Liver (tissue), 2 donors: Measurements from ENCODE around the gene SNX9.

Source experiments
- MAX ChIP-seq: IDR thresholded peaks from 2 replicates; pipeline ENCODE4 v1.6.1; 2016; ENCODE audit warnings: antibody characterized with exemption
- TF ChIP-seq, protein P1 (sequence below): fragments of 150-350 bp; IDR thresholded peaks from 2 replicates; pipeline ENCODE4 v1.5.1; 2017; ENCODE audit warnings: improper control_type of control experiment, low read depth, low read length; ENCODE audit not compliant: missing input control
- donor health status: healthy.

- no peak for TF ChIP-seq MAX
- TF ChIP-seq, protein P1, sequence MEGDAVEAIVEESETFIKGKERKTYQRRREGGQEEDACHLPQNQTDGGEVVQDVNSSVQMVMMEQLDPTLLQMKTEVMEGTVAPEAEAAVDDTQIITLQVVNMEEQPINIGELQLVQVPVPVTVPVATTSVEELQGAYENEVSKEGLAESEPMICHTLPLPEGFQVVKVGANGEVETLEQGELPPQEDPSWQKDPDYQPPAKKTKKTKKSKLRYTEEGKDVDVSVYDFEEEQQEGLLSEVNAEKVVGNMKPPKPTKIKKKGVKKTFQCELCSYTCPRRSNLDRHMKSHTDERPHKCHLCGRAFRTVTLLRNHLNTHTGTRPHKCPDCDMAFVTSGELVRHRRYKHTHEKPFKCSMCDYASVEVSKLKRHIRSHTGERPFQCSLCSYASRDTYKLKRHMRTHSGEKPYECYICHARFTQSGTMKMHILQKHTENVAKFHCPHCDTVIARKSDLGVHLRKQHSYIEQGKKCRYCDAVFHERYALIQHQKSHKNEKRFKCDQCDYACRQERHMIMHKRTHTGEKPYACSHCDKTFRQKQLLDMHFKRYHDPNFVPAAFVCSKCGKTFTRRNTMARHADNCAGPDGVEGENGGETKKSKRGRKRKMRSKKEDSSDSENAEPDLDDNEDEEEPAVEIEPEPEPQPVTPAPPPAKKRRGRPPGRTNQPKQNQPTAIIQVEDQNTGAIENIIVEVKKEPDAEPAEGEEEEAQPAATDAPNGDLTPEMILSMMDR, result no peak
Observed at GRCh38 chr6:157848693-157849092, 25.6 kb downstream of the SNX9 start.
